SK-N-SH (cell line): ENCODE data around the gene SYNJ2. TPM values are rescaled to one million over a fixed set of nuclear protein-coding genes. Genes with fewer than 3 reads are reported as not detected.

Source experiments
- CTCF ChIA-PET: fragments of 300-600, 350-600 bp; formaldehyde crosslinking; extraction: SDS; loops from one replicate; lab custom pipeline; 2021; lab: Yijun Ruan, JAX
- POLR2A ChIA-PET: fragments of 350-600 bp; sonication (Branson Sonifier 250); formaldehyde crosslinking; extraction: SDS; loops from one replicate; lab custom pipeline; 2020; ENCODE audit warnings: antibody characterized with exemption, inconsistent platforms; lab: Yijun Ruan, JAX
- DNase-seq: peaks from one replicate; pipeline ENCODE4 v3.0.0; 2012
- H2AFZ ChIP-seq: fragments of 200-600 bp; sonication (generic); 2 replicates; pipeline ENCODE4 v1.8.1; 2016; ENCODE audit warnings: antibody characterized with exemption, mild to moderate bottlenecking, low read depth
- H3F3A ChIP-seq: fragments of 200-600 bp; sonication (generic); replicated peaks from 2 replicates; pipeline ENCODE3; 2016; ENCODE audit warnings: antibody characterized with exemption, mild to moderate bottlenecking; ENCODE audit not compliant: insufficient read depth
- H3K27ac ChIP-seq, 2 experiments: fragments of 200-500 bp in 1 of 2; fragments of 200-600 bp in 1 of 2; sonication (Bioruptor generic) in 1 of 2; sonication (generic), shearing (Covaris generic) in 1 of 2; 2 replicates each; pipeline versions ENCODE4 v1.5.1 to v1.6.1; 2014 to 2016; ENCODE audit warnings: low read depth in 2 of 2, inconsistent platforms in 1 of 2, low read length in 1 of 2, mild to moderate bottlenecking in 1 of 2, mixed read lengths in 1 of 2
- H3K27me3 ChIP-seq: fragments of 200-600 bp; sonication (generic), shearing (Covaris generic); 2 replicates; pipeline ENCODE4 v1.6.1; 2016; ENCODE audit warnings: mixed run types; ENCODE audit not compliant: insufficient read depth
- H3K36me3 ChIP-seq, 2 experiments: fragments of 200-500 bp in 1 of 2; fragments of 200-600 bp in 1 of 2; sonication (Bioruptor generic) in 1 of 2; sonication (generic) in 1 of 2; replicated peaks in 1 of 2; 2 replicates each; pipeline versions ENCODE3 to v1.5.1; 2014 to 2016; ENCODE audit warnings: low read length in 1 of 2, mild to moderate bottlenecking in 1 of 2; ENCODE audit not compliant: insufficient read depth in 2 of 2, control insufficient read depth in 1 of 2
- H3K4me1 ChIP-seq, 2 experiments: fragments of 200-500 bp in 1 of 2; fragments of 200-600 bp in 1 of 2; sonication (Bioruptor generic) in 1 of 2; sonication (generic), shearing (Covaris generic) in 1 of 2; 2 replicates each; pipeline versions ENCODE4 v1.5.1 to v1.6.1; 2014 to 2016; ENCODE audit warnings: low read depth in 1 of 2, low read length in 1 of 2, mixed run types in 1 of 2; ENCODE audit not compliant: insufficient read depth in 2 of 2, control insufficient read depth in 1 of 2
- H3K4me2 ChIP-seq: fragments of 200-600 bp; sonication (generic), shearing (Covaris generic); 2 replicates; pipeline ENCODE4 v1.6.1; 2017; ENCODE audit warnings: mixed run types
- H3K4me3 ChIP-seq, 2 experiments: fragments of 200-500 bp in 1 of 2; fragments of 200-600 bp in 1 of 2; sonication (Bioruptor generic) in 1 of 2; sonication (generic), shearing (Covaris generic) in 1 of 2; 2 replicates each; pipeline versions ENCODE4 v1.5.1 to v1.8.1; 2014 to 2016; ENCODE audit warnings: low read depth in 2 of 2, inconsistent platforms in 1 of 2, low read length in 1 of 2, mild to moderate bottlenecking in 1 of 2, mixed read lengths in 1 of 2, moderate library complexity in 1 of 2
- H3K79me2 ChIP-seq: fragments of 200-600 bp; sonication (generic); 2 replicates; pipeline ENCODE4 v1.8.1; 2017; ENCODE audit warnings: mild to moderate bottlenecking; ENCODE audit not compliant: insufficient read depth
- H3K9ac ChIP-seq: fragments of 200-600 bp; sonication (generic); 2 replicates; pipeline ENCODE4 v1.6.1; 2017; ENCODE audit warnings: mixed run types
- H3K9me2 ChIP-seq: fragments of 200-600 bp; sonication (generic); 2 replicates; pipeline ENCODE4 v1.6.1; 2017; ENCODE audit warnings: mixed run types
- H3K9me3 ChIP-seq: fragments of 200-600 bp; sonication (generic); 2 replicates; pipeline ENCODE4 v1.6.1; 2017; ENCODE audit warnings: mixed run types, mild to moderate bottlenecking, moderate library complexity
- H4K20me1 ChIP-seq: fragments of 200-600 bp; sonication (generic); 2 replicates; pipeline ENCODE4 v1.6.1; 2017; ENCODE audit warnings: mild to moderate bottlenecking, mixed run types; ENCODE audit not compliant: insufficient read depth
- CHD2 ChIP-seq: fragments of 150-350 bp; IDR thresholded peaks from 2 replicates; pipeline ENCODE4 v1.6.1; 2018; ENCODE audit warnings: low read length; ENCODE audit not compliant: partially characterized antibody
- CTCF ChIP-seq: fragments of 200-600 bp; sonication (generic); IDR thresholded peaks from 2 replicates; pipeline ENCODE4 v1.6.1; 2017; ENCODE audit warnings: antibody characterized with exemption, mild to moderate bottlenecking, moderate library complexity
- EP300 ChIP-seq, 2 experiments: IDR thresholded peaks; 2 replicates each; pipeline versions ENCODE4 v1.4.0 to v1.6.1; 2012; ENCODE audit warnings: borderline replicate concordance in 1 of 2, low read depth in 1 of 2, low read length in 1 of 2
- FOSL2 ChIP-seq: IDR thresholded peaks from 2 replicates; pipeline ENCODE4 v1.4.0; 2012; ENCODE audit warnings: low read depth, mild to moderate bottlenecking, moderate library complexity, borderline replicate concordance
- FOXJ3 ChIP-seq: sonication (generic); formaldehyde crosslinking; IDR thresholded peaks from 2 replicates; pipeline ENCODE4 v1.5.1; 2020; ENCODE audit warnings: mild to moderate bottlenecking, missing genetic modification reagents
- GABPA ChIP-seq: IDR thresholded peaks from 2 replicates; pipeline ENCODE4 v1.4.0; 2012; ENCODE audit warnings: low read depth, mild to moderate bottlenecking
- IRF3 ChIP-seq: fragments of 150-350 bp; IDR thresholded peaks from 2 replicates; pipeline ENCODE4 v1.6.1; 2016; ENCODE audit warnings: mild to moderate bottlenecking, low read depth, low read length
- JUND ChIP-seq: IDR thresholded peaks from 2 replicates; pipeline ENCODE4 v1.4.0; 2012
- MEF2A ChIP-seq: IDR thresholded peaks from 2 replicates; pipeline ENCODE4 v1.4.0; 2012; ENCODE audit warnings: low read depth, borderline replicate concordance
- MXI1 ChIP-seq: IDR thresholded peaks from 2 replicates; pipeline ENCODE4 v1.6.1; 2012; ENCODE audit warnings: mild to moderate bottlenecking, low read depth, low read length, improper control_type of control experiment
- NFIC ChIP-seq: IDR thresholded peaks from 2 replicates; pipeline ENCODE4 v1.4.0; 2012; ENCODE audit warnings: borderline replicate concordance
- NRF1 ChIP-seq: IDR thresholded peaks from 2 replicates; pipeline ENCODE4 v1.6.1; 2012; ENCODE audit warnings: low read depth, mild to moderate bottlenecking, low read length
- POLR2AphosphoS5 ChIP-seq: IDR thresholded peaks from 2 replicates; pipeline ENCODE4 v1.6.1; 2012; ENCODE audit warnings: low read depth, low read length
- RAD21 ChIP-seq: IDR thresholded peaks from 2 replicates; pipeline ENCODE4 v1.6.1; 2012; ENCODE audit warnings: mild to moderate bottlenecking, low read length
- SMC3 ChIP-seq: IDR thresholded peaks from 2 replicates; pipeline ENCODE4 v1.6.1; 2012; ENCODE audit warnings: low read depth, low read length, improper control_type of control experiment
- TEAD4 ChIP-seq: IDR thresholded peaks from 2 replicates; pipeline ENCODE4 v1.4.0; 2012; ENCODE audit warnings: mild to moderate bottlenecking, borderline replicate concordance; ENCODE audit not compliant: insufficient read depth
- YY1 ChIP-seq: IDR thresholded peaks from 2 replicates; pipeline ENCODE4 v1.4.0; 2012; ENCODE audit warnings: low read depth, mild to moderate bottlenecking
- WGBS: methylation state at CpG from one replicate; pipeline ENCODE4 v1.1.6; 2017; ENCODE audit warnings: low lambda C conversion rate; 5-methylcytosine and 5-hydroxymethylcytosine counted together
- polyA plus RNA-seq, 3 experiments: library from polyadenylated mRNA; depleted of rRNA; stranded (reverse); fragments of >200 nt; gene quantifications; 2 replicates each; pipeline ENCODE4 v1.2.3, GENCODE V29; 2012

SYNJ2 gene
- polyA plus RNA-seq, 1 of the 3 experiments (the other 2 are of a cell fraction) = 40.0 TPM

GRCh38 chr6:157974341-157974894 is 7.2 kb upstream of the SYNJ2 start:
- DNase-seq = no peak
- H3K4me1 ChIP-seq = no peaks in the 10 kb centered on the region; a peak in 1 of 4 replicates
- no peaks in the 10 kb centered on the region for H3K9me2 ChIP-seq
- no peaks in the 10 kb centered on the region for H3K9me3 ChIP-seq
- ChIA-PET CTCF (interaction anchor here (0.7 kb wide), 1 partner anchor 85 kb away, joined by 3 read pairs; no protein-coding TSS in a partner anchor), POLR2A (no interaction called here)
- no peaks in the 10 kb centered on the region for H3K79me2 ChIP-seq
- no peaks in the 10 kb centered on the region for H3K27me3 ChIP-seq
- H4K20me1 ChIP-seq = no peaks in the 10 kb centered on the region
- H3K36me3 ChIP-seq = no peaks in the 10 kb centered on the region
- TF ChIP-seq NFIC = no peak
- TF ChIP-seq MEF2A = no peak
- TF ChIP-seq NRF1 = no peak
- no peak for TF ChIP-seq IRF3
- peak; percentile 4; the same call in 1 of the 2 replicates for TF ChIP-seq FOSL2
- no peak for TF ChIP-seq POLR2AphosphoS5
- TF ChIP-seq JUND = peak; percentile 46; the same call in 1 of the 2 replicates
- no peak for TF ChIP-seq GABPA
- TF ChIP-seq CHD2 = no peak
- TF ChIP-seq FOXJ3 (CRISPR knock-in tag) = no peak
- TF ChIP-seq TEAD4 = no peak
- no peak for TF ChIP-seq RAD21
- TF ChIP-seq CTCF = no peak
- no peak for TF ChIP-seq MXI1
- TF ChIP-seq YY1 = no peak
- TF ChIP-seq SMC3 = no peak
- TF ChIP-seq EP300 (IDR thresholded peaks at IDR 0.05; ENCODE audit: borderline replicate concordance in 1 of 2, low read depth in 1 of 2, low read length in 1 of 2) = no peak
- no peak overlapping the region for H2AFZ ChIP-seq
- WGBS = 71% methylated on average over 9 of the region's 9 CpGs
- H3K9ac ChIP-seq = no peak overlapping the region
- no peak overlapping the region for H3K4me2 ChIP-seq
- H3K27ac ChIP-seq = no peak overlapping the region
- H3F3A ChIP-seq = peaks cover 6% of the 10 kb centered on the region
- H3K4me3 ChIP-seq = no peak overlapping the region
